GM03348 (cell line): ENCODE measurements around the gene RSAD2.
A peak's percentile ranks its signal among the peaks of the same experiment; 100 is the strongest.
"Not testable (repeated sequence)": the region's sequence is repeated elsewhere in the genome, so short reads cannot be mapped to it uniquely, and the experiment has no call there.

Experiments
- DNase-seq: peaks from one replicate; pipeline ENCODE4 v3.0.0; 2012; ENCODE audit warnings: low spot score

The RSAD2 gene

DNA sequence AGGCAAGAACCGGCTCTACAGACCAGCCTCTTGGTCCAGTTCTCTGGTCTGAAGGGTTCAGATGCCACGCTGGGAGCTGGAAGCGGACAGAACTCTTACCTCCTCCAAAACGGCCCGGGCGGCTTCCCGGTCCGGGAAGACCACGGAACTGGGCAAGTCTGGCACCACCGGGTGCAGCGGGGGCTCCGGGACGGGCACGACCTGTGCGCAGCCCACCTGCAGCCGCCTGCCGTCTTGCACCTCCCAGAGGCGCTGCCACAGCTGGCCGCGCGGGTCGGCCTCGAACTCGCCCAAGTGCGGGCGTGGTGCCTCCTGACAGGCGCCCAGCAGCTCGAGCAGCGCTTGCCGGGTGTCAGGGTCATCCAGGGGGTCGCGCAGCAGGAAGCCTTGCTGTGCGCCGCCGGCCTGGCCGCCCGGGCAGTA, 12.6 kb upstream of the RSAD2 start:
- DNase-seq = no peak

GRCh38 chr2:6865346-6866274, 12.0 kb upstream of the RSAD2 start, which contains the start of gene CMPK2:
Gene CMPK2, minus strand, starts transcription at chr2:6865907. Its CDS starts 211 bp downstream, at chr2:6865696.
- DNase-seq = peak; percentile 81

DNA sequence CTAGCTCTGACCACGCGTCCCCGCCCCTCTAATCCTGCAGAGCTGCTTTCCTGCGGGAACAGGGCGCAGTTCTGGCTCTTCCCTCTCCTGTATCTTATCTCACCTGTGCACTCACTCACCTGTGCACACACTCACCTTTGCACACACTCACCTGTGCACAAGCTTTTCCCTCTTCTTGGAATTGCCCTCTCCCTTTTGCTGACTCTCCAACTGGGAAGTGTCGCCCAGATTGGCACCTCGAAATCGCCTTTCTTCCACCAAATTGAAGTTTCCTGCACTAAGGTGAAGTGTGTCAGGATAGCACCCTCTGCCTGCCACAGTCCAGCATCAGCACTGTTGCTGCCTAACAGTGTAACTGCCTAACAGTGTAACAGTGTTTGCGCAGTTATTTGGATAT, 11.3 kb upstream of the RSAD2 start:
- peak; percentile 16 for DNase-seq

DNA sequence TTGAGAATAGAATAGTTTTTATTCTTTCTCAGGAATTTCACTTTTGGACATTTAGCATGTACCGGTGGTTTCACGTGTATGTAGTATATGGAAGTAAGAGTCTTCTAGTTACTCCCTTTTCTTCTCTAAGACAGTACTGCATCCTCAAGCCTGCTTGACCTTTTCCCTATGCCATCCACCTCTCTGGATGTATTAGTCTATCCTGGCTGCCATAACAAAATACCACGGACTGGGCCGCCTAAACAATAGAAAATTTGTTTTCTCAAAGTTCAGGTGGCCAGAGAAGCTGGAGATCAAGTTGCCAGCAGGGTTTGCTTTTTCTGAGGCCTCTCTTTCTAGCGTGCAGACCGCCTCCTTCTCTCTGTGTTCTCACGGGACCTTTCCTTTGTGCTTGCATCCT, 10.6 kb upstream of the RSAD2 start:
- no peak for DNase-seq

DNA sequence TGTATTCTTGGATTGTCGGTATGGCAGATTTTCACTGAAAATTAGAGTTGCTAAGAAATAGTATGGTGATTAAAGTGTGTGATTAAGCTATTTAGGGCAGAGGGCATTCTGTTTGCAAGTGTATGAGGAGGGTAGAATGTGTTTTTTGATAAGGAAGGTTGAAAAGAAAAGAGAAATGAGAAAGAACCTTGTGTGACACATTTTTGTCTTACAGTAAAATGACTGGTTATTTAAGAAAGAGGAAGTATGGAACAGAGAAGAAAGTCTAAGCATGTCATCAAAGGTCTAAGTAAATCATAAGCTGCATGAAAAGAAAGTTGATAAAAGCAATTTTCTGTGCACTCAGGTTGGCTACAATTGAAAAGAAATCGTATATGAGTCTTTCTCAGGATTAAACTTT, 5.2 kb upstream of the RSAD2 start:
- no peak for DNase-seq

DNA sequence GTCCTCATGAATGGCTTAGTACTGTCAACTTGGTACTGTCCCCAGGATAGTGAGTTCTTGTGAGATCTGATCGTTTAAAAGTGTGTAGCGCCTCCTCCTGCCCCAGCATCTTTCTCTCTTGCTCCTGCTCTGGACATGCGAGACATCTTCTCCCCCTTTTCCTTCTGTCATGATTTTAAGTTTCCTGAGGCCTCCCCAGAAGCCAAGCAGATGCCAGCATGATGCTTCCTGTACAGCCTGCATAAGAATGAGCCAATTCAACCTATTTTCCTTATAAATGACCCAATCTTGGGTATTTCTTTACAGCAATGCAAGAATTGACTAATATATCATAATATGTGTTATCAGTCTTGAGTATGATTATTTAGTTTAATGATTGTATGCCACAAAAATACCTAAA, 3.5 kb upstream of the RSAD2 start:
- DNase-seq = no peak

GRCh38 chr2:6876309-6876708, 1.3 kb upstream of the RSAD2 start:
- DNase-seq = no peak

DNA sequence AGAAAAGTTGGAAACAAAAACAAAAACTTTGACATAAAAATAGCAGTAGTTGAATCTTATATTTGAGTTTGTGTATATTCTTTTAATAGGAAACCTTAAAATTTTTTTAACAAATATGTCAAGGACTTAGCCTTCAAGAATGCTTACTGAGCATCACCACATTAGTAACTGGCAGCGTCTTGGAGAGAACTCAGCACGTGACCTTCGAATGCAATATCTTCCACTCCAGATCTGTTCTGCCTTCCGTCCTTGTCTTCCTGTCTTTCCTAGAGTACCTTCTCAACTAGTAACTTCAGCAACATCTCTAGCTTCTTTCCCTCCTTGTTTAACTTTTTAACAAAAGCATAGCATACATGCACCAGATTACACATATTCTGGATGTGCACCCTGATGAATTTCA, 972 bp downstream of the RSAD2 start:
- DNase-seq = no peak

- no peak for DNase-seq
Observed at GRCh38 chr2:6879011-6879410, 1.4 kb downstream of the RSAD2 start.

DNA sequence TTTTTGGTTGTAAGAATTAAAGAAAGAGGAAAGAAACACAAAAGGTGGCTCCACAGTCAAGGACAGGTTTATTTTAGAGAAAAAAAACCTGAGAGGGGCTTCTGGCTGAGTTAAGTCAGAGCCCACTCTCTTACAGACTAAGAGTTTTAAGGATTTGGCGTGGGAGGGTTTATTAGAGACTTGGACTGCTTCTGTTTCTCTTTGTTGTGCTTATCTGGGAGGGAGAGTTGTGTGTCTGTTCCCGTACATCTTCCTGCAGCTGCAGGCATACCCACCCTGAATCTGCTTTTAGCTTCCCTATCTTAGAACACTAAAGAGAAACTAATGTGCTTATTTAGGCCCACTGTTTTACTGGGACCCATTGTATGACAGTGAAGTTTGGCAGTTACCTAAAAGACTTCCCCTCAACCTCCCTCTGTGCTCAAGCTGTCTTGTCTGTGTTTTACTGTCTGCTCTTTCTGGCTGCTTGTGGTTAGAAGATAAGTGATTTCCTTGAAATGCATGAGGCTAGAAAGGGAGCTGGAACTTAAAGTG, 2.7 kb downstream of the RSAD2 start:
- no peak for DNase-seq

GRCh38 chr2:6881046-6881445, 3.5 kb downstream of the RSAD2 start:
- DNase-seq = no peak

DNA sequence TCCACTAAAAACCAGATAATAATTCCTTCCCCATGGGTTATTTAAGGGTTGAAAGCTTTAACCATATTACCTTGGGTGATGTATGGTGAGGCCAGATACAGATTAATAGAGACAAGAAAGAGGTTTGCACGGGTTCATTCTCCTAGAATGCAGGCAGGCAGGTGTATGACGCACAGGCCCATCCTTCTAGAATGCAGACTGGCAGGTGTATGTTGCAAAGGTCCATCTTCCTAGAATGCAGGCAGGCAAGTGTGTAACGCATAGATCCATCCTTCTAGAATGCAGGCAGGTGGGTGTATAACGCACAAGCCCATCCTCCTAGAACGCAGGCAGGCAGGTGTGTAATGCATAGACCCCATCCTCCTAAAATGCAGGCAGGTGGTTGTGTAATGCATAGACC, 3.9 kb downstream of the RSAD2 start:
- no peak for DNase-seq

- DNase-seq = no peak
Observed at GRCh38 chr2:6883448-6884122, 6.0 kb downstream of the RSAD2 start.

- DNase-seq = no peak
Observed at GRCh38 chr2:6885551-6885950, 8.0 kb downstream of the RSAD2 start.

DNA sequence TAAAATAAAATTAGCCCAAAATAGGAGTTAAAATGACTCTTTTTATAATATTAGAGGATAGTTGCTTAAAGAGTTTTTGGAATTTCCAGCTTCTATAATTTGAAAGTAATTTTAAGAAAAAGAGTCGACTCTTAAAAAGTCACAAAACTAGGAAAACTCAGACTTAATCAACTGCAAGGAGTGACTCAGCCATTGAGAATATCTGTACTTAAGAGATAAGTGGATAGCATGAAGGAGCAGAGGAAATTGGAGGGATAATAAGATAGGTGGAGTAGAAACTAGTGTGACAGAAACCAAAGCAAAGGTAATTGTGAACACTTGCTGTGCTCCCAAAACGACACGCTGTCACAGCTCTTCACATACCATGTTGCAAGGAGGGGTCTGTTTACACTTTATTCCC, 8.4 kb downstream of the RSAD2 start:
- DNase-seq = no peak

- DNase-seq = no peak
Observed at GRCh38 chr2:6887751-6888192, 10.2 kb downstream of the RSAD2 start.

DNA sequence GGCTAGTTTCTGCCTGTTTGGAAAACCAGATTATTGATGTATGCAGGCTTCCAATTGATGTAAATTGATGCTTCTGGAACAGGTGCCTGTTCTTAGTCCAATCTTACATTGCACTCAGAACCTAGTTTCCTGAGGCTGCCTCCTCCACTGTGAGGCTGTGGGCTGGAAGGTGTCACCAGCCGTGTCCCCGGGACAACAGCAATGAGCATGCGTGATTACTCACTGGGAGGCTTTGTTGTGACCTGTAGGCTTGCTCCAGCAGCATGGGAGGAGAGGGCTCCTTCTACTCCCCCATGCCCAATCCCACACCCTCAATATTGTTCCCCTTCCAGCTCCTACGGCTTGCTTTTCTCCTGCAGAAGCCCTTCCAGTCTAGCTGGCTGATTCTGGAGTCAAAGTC, 11.1 kb downstream of the RSAD2 start:
- no peak for DNase-seq

GRCh38 chr2:6893876-6894482, 16.4 kb downstream of the RSAD2 start:
- no peak for DNase-seq

- peak; percentile 51 for DNase-seq
Observed at GRCh38 chr2:6896930-6897759, 19.6 kb downstream of the RSAD2 start.

- DNase-seq = not testable (repeated sequence)
Observed at GRCh38 chr2:6902581-6902980, 25.0 kb downstream of the RSAD2 start.

DNA sequence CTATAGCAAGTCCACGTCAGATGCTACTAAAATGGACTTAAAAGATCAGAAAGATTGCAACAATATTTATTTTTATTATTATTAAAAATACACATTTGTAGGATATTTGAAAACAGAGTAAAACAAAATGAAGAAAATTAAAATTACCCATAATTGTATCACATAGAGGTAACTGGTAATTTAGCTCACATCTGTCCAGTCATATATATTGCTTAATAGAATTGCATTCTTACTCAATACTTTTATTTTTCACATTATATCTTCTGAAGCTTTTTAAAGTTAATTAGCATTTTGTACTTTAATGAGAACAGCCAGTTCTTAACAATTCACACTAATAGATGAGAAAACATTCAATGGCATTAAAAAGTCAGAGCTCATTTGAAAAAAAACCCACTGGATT, 28.1 kb downstream of the RSAD2 start:
- DNase-seq = no peak
